HG02588 (cell line): ENCODE results near the gene UPK3BL2.
"Not testable (repeated sequence)": the region's sequence is repeated elsewhere in the genome, so short reads cannot be mapped to it uniquely, and the experiment has no call there.

Experiments
- ATAC-seq: cut with Tn5 transposase; IDR thresholded peaks from one replicate; pipeline ENCODE4 v1.9.1; 2021; ENCODE audit warnings: mild to moderate bottlenecking, moderate library complexity; ENCODE audit not compliant: unreplicated experiment

The UPK3BL2 gene, protein sequence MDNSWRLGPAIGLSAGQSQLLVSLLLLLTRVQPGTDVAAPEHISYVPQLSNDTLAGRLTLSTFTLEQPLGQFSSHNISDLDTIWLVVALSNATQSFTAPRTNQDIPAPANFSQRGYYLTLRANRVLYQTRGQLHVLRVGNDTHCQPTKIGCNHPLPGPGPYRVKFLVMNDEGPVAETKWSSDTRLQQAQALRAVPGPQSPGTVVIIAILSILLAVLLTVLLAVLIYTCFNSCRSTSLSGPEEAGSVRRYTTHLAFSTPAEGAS

DNA sequence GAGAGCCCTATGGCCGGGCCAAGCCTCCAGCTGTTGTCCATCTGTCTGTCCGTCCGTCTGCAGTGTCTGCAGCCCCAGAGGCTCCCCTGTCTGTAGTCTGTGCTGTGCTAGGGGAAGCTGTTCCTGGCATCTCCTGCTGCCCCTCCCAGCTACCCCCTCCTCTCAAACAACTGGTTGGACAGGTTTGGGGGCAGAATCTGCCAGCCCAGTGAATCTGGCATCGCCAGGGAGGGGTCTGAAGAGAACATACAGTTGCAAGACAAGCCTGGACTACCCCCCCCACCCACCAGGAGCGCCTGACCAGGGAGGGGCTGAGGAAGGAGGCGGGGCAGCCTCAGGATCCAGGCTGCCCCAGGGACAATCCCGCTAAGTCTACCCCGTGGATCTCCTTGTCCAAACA is at the start of gene UPK3BL2:
Gene UPK3BL2 (minus strand): TSS at position 101 of the 400 bp plus-strand sequence. CDS start 60 bp downstream, at position 41.
- not testable (repeated sequence) for ATAC-seq

DNA sequence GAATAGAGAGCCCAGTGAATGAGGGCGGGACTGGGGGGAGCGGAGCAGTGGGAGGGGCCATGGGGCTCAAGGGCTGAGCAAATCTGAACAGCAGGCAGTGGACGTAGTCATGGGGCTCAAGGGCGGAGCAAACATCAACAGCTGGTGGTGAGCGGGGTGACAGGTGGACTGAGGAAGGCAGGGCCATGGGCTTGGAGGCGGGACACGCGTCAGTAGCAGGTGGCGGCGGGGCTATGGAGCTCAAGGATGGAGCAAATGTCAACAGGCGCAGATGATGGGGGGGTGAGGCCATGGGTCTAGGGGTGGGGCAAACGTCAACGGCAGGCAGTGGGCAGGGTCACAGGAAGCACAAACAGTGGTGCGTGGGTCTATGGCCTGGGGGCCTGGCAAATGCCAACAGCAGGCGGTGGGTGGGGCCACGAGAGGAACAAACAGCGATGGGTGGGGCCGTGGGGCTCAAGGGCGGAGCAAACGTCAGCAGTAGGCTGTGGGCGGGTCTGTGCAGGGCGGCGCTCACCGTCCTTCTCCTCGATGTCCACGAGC is 49.1 kb upstream of the UPK3BL2 start:
- ATAC-seq = peak; percentile 44

DNA sequence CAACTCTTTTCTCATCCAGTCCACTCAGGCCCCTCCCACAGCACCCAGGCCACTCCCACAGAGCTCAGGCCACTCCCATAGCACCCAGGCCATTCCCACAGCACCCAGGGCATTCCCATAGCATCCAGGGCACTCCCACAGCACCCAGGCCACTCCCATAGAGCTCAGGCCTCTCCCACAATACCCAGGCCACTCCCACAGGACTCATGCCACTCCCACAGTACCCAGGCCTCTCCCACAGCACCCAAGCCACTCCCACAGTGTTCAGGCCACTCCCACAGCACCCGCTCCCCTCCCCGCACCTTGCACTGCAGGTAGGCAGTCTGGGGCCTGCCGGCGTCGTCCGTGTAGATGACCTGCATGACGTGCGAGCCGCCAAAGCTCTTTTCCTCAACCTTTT is 46.4 kb upstream of the UPK3BL2 start:
- ATAC-seq = peak; percentile 38

DNA sequence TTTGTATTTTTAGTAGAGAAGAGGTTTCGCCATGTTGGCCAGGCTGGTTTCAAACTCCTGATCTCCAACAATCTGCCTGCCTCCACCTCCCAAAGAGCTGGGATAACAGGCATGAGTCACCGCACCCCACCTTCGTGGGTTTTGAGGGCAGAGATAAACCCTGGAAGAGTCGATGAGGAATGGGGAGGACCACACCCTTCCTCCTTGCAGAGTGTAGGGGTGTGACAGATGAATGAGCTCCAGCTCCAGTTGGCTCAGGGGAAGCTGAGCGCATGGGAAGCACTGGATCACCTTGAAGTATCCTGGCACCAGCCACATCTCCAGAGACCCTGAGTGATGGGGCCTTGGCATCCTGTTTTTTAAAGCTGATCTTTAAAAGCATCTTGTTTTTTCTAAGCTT is 40.0 kb upstream of the UPK3BL2 start:
- not testable (repeated sequence) for ATAC-seq

DNA sequence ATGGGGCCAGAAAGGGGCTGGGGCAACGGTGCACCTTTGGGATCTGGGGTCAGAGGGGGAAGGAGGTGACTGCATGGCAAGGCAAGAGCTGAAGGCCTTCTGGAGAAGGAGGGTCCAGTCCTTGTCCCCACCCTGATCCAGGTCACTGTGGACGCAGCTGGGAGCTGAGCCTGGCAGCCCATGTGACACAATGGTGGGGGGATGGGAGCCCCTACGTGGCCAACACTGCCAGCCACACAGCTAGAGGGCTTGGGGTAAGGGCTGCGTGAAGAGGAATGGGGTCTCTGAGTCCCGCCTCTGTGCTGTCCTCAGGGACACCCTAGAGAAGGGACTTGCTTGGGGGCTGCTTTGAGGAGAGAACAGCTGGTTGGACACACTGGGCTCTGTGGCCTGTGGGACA is 38.2 kb upstream of the UPK3BL2 start:
- not testable (repeated sequence) for ATAC-seq

DNA sequence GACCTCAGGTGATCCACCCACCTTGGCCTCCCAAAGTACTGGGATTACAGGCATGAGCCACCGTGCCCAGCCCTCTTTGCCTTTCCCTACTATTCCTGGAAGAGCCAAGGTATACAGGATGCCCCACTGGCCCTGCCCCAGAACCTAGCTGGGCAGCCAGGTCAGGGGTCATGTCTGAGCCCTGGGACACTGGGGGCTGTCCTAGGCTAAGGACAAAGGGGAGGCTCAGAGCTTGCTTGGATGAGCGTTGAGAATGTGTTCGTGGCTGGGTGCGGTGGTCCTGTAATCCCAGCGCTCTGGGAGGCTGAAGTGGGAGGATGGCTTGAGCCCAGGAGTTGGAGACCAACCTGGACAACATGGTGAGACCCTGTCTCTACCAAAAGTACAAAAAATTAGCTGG is 35.0 kb upstream of the UPK3BL2 start:
- ATAC-seq = not testable (repeated sequence)

DNA sequence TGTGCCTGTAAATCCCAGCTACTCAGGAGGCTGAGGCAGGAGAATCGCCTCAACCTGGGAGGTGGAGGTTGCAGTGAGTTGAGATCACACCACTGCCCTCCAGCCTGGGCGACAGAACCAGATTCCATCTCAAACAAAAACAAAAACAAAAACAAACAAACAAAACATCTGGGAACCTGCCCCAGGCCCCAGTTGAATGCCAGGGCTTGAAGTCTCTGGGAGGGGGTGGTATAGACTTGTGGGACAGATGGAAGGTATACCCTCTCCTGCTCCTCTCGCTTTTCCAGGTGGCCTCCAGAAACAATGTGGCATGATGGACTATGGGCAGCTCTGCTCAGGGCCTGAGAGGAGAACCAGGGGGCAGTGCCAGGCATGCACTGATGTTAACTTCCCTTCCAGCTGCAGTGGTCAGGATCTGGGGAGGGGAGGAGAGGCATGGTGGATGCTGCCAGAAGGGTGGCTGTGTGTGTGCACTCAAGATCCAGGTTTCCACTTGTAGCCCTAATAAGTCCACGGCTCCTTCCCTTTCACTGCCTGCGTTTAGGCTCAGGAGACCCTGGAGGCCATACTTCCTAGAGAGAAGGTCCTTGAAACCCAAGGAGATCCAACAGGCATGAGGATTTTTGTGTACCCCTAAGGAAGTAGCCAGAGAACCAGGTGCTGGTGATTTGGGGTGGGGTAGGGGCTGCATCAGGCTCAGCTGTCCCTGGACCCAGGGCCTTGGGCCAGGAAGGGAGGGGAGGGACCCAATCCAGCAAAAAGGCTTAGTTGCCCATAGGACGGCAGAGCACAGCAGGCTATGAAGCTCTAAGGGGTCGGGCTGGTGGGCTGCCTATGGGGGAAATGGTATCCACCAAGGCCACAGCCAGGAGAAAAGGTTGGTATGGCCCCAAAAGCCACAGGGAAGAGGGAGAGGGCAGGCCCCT is 34.1 kb upstream of the UPK3BL2 start:
- ATAC-seq = not testable (repeated sequence)

DNA sequence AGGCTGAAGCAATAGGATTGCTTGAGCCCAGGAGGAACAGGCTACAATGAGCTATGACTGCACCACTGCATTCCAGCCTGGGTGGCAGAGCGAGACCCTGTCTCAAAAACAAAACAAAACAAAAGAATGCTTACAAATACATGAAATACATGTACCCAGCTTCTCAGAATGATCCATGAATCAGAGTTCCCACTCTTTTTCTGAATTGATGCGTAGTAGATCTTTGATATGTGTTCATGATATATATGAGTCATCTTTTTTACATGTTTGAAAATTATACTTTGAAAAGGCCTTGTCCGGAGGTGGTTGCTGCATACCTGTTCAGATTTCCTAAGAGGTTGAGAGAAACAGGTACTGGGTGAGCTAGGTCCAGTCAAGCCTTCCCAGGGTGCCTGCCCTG is 32.9 kb upstream of the UPK3BL2 start:
- ATAC-seq = not testable (repeated sequence)

DNA sequence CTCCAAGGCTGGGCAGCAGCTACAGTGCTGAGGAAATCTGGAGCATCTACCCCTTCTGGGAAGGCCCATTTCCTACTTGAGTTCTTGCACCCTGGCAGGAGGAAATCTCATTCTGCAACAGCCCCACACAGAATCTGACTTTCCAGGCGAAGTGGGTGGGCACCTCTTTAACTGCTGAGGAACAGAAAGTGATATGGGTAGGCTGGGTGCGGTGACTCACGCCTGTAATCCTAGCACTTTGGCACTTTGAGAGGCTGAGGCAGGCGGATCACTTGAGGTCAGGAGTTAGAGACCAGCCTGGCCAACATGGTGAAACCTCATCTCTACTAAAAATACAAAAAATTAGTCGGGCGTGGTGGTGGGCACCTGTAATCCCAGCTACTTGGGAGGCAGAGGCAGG is 31.1 kb upstream of the UPK3BL2 start:
- ATAC-seq = not testable (repeated sequence)

DNA sequence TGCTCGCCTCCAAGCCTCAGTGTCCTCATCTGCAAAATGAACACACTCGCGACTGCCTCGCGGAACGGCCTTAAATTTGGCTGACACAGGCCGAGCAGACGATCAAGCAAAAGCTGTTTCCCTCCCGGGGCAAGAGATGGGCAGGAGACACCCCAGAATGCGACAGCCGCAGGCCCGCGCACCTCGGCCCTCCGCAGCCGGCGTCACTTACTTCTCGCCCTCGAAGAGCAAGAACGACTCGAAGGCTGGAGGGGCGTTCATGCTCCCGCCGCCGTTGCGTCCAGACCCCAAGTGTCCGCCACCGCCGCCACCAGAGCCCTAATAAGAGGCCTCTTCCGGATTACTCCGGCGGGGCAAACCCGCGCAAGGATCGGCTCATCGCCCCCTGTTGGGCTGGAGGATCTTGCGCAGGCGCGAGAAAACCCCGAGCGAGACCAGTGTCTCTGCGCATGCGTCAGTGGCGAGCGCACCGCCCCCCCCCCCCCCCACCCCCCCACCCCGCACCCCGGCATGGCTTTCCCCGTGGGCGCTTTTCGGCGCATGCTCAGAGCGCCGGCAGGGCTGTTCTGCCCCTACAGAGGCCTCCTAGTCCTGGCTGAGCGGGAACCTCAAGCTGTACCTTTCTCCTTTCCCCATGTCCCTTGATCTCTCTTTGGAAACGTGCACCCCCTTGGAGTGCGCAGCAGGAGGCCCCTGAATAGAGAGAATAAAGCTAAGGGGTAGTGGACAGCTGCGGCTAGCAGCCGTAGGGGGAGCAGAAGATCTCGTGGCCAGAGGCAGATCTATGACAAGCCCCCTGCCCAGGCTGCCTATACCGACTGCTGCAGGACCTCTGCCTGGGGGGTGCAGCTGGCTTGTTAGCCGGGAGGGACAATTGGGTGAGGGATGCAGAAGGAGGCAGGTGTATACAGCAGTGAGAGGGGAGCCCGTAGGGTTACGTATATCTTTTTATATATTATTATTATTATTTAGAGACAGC is 29.1 kb upstream of the UPK3BL2 start, which contains the start of gene POLR2J3:
Gene POLR2J3 (minus strand): TSS at position 323 of the 979 bp plus-strand sequence. CDS start 62 bp downstream, at position 261.
- ATAC-seq = peak; percentile 96

DNA sequence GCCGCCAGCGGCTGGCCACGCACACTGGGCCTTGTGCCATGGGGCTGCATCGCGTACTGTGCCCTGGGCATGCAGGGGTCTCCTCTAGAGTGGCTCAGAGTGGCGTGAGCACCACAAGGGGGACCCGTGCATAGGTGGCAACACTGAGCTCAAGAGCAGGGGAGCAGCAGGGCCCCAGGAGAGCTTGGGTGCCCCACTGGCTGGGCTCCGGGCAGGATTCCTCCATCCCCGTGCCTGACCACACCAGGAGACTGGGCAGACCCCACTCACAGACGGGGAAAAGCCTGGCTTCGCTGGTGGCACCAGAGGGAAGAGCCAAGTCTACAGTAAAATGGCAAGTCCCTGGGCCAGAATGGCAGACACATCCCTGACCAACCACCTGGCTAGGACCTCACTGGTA is 25.1 kb upstream of the UPK3BL2 start:
- not testable (repeated sequence) for ATAC-seq

DNA sequence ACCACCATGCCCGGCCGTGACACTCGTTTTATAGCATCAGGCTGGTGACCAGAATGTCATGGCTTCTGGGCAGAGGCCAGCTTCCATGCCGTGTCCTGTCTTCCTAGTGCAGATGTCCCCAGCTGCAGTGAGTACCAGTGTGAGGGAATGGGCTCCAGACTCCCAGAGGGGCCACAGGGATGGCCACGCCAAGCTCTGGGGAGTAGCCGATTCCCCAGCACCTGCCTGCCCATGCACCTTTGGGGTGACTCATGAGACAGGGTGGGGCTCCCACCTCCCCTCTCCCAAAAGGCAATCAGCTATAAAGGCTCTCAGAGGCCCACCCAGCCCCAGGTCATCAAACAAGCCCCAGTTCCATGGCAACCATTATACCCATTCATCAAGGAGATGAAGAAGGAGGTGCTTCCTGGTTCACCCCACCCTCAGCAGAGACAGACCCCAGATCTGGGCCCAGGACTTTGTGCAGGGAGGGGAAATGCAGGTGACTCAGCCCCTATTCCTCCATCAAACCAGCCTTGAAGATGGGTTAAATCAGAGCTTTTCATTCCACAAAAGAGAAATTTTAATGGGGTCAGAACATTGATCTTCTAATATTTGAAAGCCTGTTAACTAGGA is 7.4 kb upstream of the UPK3BL2 start, which contains the start of gene SPDYE2:
Gene SPDYE2 (plus strand): TSS at position 419 of the 615 bp plus-strand sequence. CDS start 2,030 bp downstream, outside the sequence.
- not testable (repeated sequence) for ATAC-seq

DNA sequence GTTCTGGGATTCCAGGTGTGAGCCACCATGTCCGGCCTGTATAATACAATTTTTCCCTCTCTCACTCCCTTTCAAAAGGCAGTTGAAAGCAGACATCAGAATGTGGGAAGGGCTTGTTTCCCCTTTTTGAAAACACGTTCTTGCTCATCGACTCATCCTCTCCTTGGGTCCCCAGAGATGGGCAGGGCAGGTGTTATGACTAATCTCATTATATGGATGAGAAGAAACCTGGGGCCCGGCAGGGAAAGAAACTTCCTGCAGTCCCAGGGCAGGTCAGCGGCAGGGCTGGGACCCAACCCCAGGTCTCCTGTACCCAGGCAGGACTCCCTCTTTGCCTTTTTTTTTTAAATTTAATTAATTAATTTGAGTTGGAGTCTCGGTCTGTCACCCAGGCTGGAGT is 2.9 kb upstream of the UPK3BL2 start:
- peak; percentile 75 for ATAC-seq

DNA sequence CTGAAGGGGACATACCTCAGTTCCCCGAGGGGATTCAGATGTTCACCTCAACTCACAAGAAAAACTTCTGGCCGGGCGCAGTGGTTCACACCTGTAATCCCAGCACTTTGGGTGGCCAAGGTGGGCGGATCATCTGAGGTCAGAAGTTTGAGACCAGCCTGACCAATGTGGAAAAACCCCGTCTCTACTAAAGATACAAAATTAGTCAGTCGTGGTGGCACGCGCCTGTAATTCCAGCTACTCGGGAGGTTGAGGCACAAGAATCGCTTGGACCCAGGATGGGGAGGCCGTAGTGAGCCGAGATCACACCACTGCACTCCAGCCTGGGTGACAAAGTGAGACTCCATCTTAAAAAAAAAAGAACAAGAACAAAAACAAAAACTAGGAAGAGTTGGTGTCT is 1.8 kb upstream of the UPK3BL2 start:
- ATAC-seq = not testable (repeated sequence)

DNA sequence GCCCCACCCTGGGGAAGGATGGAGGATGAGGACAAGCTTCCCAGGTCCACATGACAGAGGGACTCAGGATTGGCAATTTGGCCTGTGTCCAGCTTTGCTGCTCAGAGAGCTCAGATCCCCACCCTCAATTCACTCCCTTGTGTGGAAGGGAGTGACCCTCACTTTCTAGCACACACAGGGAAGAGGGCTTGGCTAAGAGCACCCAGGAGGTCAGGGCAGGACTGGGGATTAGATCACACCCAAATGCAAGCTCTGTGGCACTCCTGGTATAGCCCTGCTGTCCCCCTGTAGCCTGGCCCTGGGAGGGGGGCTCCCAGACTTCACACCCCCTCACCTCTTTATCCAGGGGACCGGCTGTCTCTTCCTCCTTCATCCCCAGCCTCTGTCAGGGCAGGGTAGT is 876 bp upstream of the UPK3BL2 start:
- ATAC-seq = not testable (repeated sequence)

DNA sequence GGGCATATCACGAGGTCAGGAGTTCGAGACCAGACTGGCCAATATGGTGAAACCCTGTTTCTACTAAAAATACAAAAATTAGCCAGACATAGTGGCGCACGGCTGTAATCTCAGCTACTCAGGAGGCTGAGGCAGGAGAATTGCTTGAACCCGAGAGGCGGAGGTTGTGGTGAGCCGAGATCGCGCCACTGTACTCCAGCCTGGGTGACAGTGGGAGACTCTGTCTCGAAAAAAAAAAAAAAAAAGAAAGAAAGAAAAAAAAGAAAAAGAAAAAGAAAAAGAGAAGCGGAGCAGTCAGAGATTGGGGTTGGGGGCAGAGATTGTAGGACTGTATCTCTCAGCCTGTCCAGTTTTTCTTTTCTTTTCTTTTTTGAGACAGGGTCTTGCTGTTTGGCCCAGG is 725 bp downstream of the UPK3BL2 start:
- not testable (repeated sequence) for ATAC-seq

DNA sequence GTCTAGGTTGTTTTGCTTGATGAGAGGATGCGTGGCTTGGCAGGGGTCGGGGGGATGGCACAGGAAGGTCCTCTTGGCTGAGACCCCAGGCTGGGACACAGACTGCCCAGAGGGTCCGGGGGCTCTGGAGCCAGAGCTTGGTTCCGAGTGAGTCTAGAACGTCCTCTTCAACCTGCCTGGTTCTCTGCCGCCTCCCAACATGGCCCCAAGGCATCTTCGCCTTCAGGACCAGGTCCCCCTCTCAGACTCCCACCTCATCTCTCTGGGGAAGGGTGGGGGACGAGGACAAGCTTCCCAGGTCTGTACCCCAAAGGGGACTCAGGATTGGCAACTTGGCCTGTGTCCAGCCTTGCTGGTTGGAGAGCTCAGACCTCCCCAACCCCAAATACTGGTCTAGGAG is 1.4 kb downstream of the UPK3BL2 start:
- ATAC-seq = not testable (repeated sequence)

DNA sequence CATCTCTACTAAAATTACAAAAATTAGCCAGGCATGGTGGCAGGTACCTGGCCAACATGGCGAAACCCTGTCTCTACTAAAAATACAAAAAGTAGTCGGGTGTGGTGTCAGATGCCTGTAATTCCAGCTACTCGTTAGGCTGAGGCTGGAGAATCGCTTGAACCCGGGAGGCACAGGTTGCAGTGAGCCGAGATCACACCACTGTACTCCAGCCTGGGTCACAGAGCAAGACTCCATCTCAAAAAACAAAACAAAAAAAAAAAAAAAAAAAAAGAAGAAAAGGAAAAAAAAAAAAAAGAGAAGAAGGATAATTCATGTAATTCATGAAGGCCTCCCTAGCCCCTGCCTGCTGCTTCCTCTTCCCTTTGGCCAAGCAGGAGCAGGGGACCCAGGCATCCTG is 2.9 kb downstream of the UPK3BL2 start:
- not testable (repeated sequence) for ATAC-seq

DNA sequence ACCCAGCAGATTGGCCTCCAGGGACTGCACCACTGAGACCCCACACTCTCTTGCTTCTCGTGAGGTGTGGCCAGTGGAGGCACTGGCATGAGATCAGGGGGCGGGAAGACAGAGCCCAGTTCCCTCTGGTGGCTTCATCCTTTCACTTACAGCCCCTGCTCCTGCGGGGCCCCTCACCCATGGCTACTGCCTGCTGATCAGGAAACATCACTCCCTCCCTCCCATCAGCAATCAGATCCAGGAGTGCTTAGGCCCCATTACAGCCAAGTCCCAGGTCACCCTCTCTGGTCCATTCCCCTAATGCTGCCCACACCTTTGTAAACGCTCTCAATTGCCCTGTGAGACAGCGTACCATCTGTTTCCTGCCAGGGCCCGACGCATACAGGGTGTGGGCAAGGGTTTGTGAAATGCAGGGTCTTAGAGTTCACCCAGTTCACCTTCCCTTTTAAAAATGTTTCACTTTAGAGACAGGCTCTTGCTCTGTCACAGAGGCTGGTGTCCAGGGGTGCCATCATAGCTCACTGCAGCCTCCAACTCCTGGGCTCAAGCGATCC is 8.4 kb downstream of the UPK3BL2 start:
- not testable (repeated sequence) for ATAC-seq
